Neural crest cell (in vitro differentiated cells): Measurements from ENCODE around the gene ACSF3. TPM values are rescaled to one million over a fixed set of nuclear protein-coding genes. Genes with fewer than 3 reads are reported as not detected.

Source experiments
- DNase-seq: peaks from one replicate; pipeline ENCODE4 v3.0.0; 2021; ENCODE audit warnings: low read depth, mixed read lengths, low spot score
- H3K27ac Mint-ChIP-seq: one replicate; pipeline ENCODE4 v1.8.0; 2021; ENCODE audit warnings: mild to moderate bottlenecking, mixed read lengths; ENCODE audit not compliant: unreplicated experiment
- H3K27me3 Mint-ChIP-seq: 2 replicates; pipeline ENCODE4 v1.8.0; 2021; ENCODE audit warnings: low read depth, mild to moderate bottlenecking, mixed read lengths
- H3K36me3 Mint-ChIP-seq: 2 replicates; pipeline ENCODE4 v1.8.0; 2021; ENCODE audit warnings: low read depth, mild to moderate bottlenecking, mixed read lengths
- H3K4me1 Mint-ChIP-seq: 2 replicates; pipeline ENCODE4 v1.8.0; 2021; ENCODE audit warnings: mixed read lengths
- H3K4me3 Mint-ChIP-seq: one replicate; pipeline ENCODE4 v1.8.0; 2021; ENCODE audit warnings: mild to moderate bottlenecking, mixed read lengths
- H3K9me3 Mint-ChIP-seq: 2 replicates; pipeline ENCODE4 v1.8.0; 2021; ENCODE audit warnings: mixed read lengths
- CTCF ChIP-seq: fragments of 200-600 bp; sonication (generic); conservative IDR thresholded peaks from 2 replicates; pipeline ENCODE4 v1.5.0; 2021; ENCODE audit warnings: antibody characterized with exemption, mild to moderate bottlenecking
- total RNA-seq: library from RNA; stranded (reverse); gene quantifications from 2 replicates; pipeline ENCODE4 v1.2.1, GENCODE V29; 2021

ACSF3 gene
- total RNA-seq, 1 donor from 2014 or later: 31.0 TPM

DNA sequence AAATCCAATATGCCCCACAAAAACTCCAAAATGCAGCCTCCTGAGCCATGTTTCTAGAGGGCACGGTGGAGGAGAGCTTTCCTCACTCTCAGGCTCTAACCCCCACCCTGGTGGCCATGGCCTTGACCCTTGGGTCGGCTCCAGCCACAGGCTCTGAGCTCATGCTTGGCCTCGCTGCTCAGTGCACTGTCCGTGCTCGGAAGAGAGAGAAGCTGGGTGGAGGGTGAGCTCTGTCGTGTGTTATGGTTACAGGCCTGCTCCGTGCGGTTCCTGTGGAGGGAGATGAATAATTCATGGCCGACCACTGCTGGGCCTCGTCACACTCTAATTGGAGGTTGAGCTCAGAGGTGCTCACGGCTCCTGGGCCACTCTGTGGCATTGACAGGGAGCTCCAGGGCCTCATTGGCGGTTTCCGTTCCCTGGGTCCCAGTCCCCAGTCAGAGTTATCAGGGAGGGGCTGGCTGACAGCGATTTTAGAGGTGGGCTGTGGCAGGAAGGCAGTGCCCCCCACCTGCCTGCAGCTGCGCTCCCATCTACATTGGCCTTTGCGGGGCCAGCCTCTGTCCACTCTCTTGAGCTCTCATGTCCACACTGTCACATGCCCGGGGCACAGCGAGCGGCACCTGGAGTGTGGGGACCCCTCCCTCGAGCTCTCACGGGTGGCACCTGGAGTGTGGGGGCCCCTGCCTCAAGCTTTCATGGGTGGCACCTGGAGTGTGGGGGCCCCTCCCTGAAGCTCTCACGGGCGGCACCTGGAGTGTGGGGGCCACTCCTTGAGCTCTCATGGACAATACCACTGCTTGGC is 24.9 kb downstream of the ACSF3 start:
- Mint-ChIP-seq H3K27me3 (no peaks in the 10 kb centered on the region), H3K9me3 (no peaks in the 10 kb centered on the region), H3K4me1 (peaks cover 8% of the 10 kb centered on the region), H3K27ac (peak overlapping the region; percentile 53), H3K4me3 (no peak overlapping the region), H3K36me3 (no peaks in the 10 kb centered on the region)
- peak; percentile 28 for DNase-seq
- no peak for TF ChIP-seq CTCF

GRCh38 chr16:89119166-89119621 is 25.5 kb downstream of the ACSF3 start:
- Mint-ChIP-seq H3K36me3 (peaks cover 4% of the 10 kb centered on the region), H3K9me3 (no peaks in the 10 kb centered on the region), H3K27ac (no peak overlapping the region), H3K4me3 (no peak overlapping the region), H3K4me1 (peaks cover 8% of the 10 kb centered on the region), H3K27me3 (no peaks in the 10 kb centered on the region)
- no peak for DNase-seq
- no peak for TF ChIP-seq CTCF

GRCh38 chr16:89119661-89120141 is 26.0 kb downstream of the ACSF3 start:
- Mint-ChIP-seq H3K4me3 (no peak overlapping the region), H3K36me3 (peaks cover 8% of the 10 kb centered on the region), H3K27ac (no peak overlapping the region), H3K27me3 (no peaks in the 10 kb centered on the region), H3K9me3 (no peaks in the 10 kb centered on the region), H3K4me1 (peaks cover 8% of the 10 kb centered on the region)
- TF ChIP-seq CTCF: no peak
- no peak for DNase-seq

DNA sequence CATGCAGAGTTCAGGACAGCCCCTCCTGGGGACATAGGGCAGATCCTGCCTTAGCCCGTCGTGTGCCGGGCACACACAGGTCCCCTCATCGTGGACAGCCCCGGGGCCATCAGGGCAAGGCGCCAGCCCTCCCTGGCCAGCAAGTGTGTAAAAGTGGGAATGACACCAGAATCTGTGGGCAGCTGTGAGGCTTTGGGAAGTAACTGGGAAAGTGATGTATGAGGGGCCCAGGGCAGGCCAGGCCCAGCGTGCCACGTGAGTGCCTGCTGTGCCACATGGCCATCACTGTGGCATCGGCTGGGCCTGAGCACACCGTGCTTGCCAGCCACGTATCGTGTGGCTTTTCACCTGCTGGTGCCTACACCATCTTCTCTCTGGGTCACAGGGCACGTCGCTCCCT is 26.6 kb downstream of the ACSF3 start:
- no peak for DNase-seq
- Mint-ChIP-seq H3K4me1 (peaks cover 8% of the 10 kb centered on the region), H3K27ac (no peak overlapping the region), H3K36me3 (peaks cover 8% of the 10 kb centered on the region), H3K4me3 (no peak overlapping the region), H3K9me3 (no peaks in the 10 kb centered on the region), H3K27me3 (no peaks in the 10 kb centered on the region)
- TF ChIP-seq CTCF: no peak

DNA sequence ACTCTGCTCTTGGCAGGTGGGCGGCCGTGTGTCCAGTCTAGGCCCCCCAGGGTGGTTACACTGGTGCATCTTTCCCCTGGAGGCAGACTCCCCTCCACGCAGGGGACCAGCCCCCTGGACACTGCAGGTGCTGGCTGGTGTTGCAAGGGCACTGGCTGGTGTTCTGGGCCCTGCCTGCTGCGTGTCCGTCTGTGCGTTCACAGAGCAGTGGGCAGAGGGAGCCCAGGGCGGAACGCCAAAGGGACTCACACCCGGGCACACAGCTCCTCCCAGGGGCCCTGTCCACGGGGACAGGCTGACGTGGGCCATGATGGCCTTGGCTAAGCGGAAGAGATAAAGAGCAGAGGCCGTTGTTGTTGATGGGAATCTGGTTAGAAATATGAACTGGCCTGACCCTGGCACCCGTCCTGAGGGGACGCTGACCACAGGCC is 27.3 kb downstream of the ACSF3 start:
- Mint-ChIP-seq H3K4me1 (peaks cover 8% of the 10 kb centered on the region), H3K27ac (no peak overlapping the region), H3K36me3 (peaks cover 14% of the 10 kb centered on the region), H3K9me3 (no peaks in the 10 kb centered on the region), H3K4me3 (no peak overlapping the region), H3K27me3 (no peaks in the 10 kb centered on the region)
- no peak for DNase-seq
- TF ChIP-seq CTCF: no peak
